HepG2 (cell line): ENCODE measurements around the gene CREBZF. TPM values are rescaled to one million over a fixed set of nuclear protein-coding genes. Genes with fewer than 3 reads are reported as not detected.

Experiments used
- CREB3 ChIP-seq: sonication (generic); formaldehyde crosslinking; IDR thresholded peaks from 2 replicates; pipeline ENCODE4 v1.5.0; 2020; ENCODE audit warnings: missing genetic modification reagents
- ELF1 ChIP-seq: sonication (generic); formaldehyde crosslinking; IDR thresholded peaks from 2 replicates; pipeline ENCODE4 v1.4.0; 2020; ENCODE audit warnings: missing genetic modification reagents
- FOXK1 ChIP-seq: sonication (generic); formaldehyde crosslinking; IDR thresholded peaks from 2 replicates; pipeline ENCODE4 v1.4.0; 2020; ENCODE audit warnings: low read depth, missing genetic modification reagents, borderline replicate concordance
- HDAC6 ChIP-seq: fragments of 200-600 bp; sonication (generic); IDR thresholded peaks from 2 replicates; pipeline ENCODE4 v1.7.0; 2017; ENCODE audit warnings: mild to moderate bottlenecking, antibody characterized with exemption, low read length, low read depth
- HMGXB4 ChIP-seq, 2 experiments: sonication (generic) in 1 of 2; formaldehyde crosslinking in 1 of 2; IDR thresholded peaks; 2 replicates each; pipeline versions ENCODE4 v1.4.0 to v1.6.1; 2018 to 2020; ENCODE audit warnings: missing genetic modification reagents in 2 of 2, borderline replicate concordance in 1 of 2, low read depth in 1 of 2, mild to moderate bottlenecking in 1 of 2, missing biosample characterization in 1 of 2
- JUNB ChIP-seq: sonication (generic); formaldehyde crosslinking; IDR thresholded peaks from 2 replicates; pipeline ENCODE4 v1.8.0; 2022; ENCODE audit warnings: missing genetic modification reagents, mild to moderate bottlenecking, borderline replicate concordance
- KMT2A ChIP-seq: sonication (generic); formaldehyde crosslinking; IDR thresholded peaks from 2 replicates; pipeline ENCODE4 v1.4.0; 2020; ENCODE audit warnings: missing genetic modification reagents
- NFE2 ChIP-seq: sonication (generic); formaldehyde crosslinking; IDR thresholded peaks from 2 replicates; pipeline ENCODE4 v1.4.0; 2020; ENCODE audit warnings: missing genetic modification reagents
- NFKBIZ ChIP-seq: IDR thresholded peaks from 2 replicates; pipeline ENCODE4 v1.6.1; 2018; ENCODE audit warnings: missing genetic modification reagents, missing compliant biosample characterization
- NR2F2 ChIP-seq: IDR thresholded peaks from 2 replicates; pipeline ENCODE4 v1.6.1; 2012; ENCODE audit warnings: low read depth, inconsistent platforms, borderline replicate concordance
- ONECUT2 ChIP-seq: sonication (generic); formaldehyde crosslinking; IDR thresholded peaks from 2 replicates; pipeline ENCODE4 v1.4.0; 2020; ENCODE audit warnings: missing genetic modification reagents
- PAWR ChIP-seq: sonication (generic); formaldehyde crosslinking; IDR thresholded peaks from 2 replicates; pipeline ENCODE4 v1.4.0; 2020; ENCODE audit warnings: missing genetic modification reagents, mild to moderate bottlenecking, borderline replicate concordance
- POGZ ChIP-seq: sonication (generic); formaldehyde crosslinking; IDR thresholded peaks from 2 replicates; pipeline ENCODE4 v1.4.0; 2020; ENCODE audit warnings: mild to moderate bottlenecking, missing genetic modification reagents
- RORA ChIP-seq: sonication (generic); formaldehyde crosslinking; IDR thresholded peaks from 2 replicates; pipeline ENCODE4 v1.5.0; 2020; ENCODE audit warnings: mild to moderate bottlenecking, missing genetic modification reagents, moderate library complexity
- SP140L ChIP-seq: sonication (generic); formaldehyde crosslinking; IDR thresholded peaks from 2 replicates; pipeline ENCODE4 v1.4.0; 2020; ENCODE audit warnings: missing genetic modification reagents, borderline replicate concordance
- ZNF180 ChIP-seq: sonication (generic); formaldehyde crosslinking; IDR thresholded peaks from 2 replicates; pipeline ENCODE4 v1.4.0; 2020; ENCODE audit warnings: low read depth, missing genetic modification reagents, borderline replicate concordance
- ZNF207 ChIP-seq: fragments of 450-650 bp; IDR thresholded peaks from 2 replicates; pipeline ENCODE4 v1.6.1; 2016; ENCODE audit warnings: antibody characterized with exemption, borderline replicate concordance
- ZNF235 ChIP-seq: sonication (generic); formaldehyde crosslinking; IDR thresholded peaks from 2 replicates; pipeline ENCODE4 v1.8.1; 2023; ENCODE audit warnings: mild to moderate bottlenecking, missing genetic modification reagents, borderline replicate concordance
- ZNF251 ChIP-seq: sonication (generic); formaldehyde crosslinking; IDR thresholded peaks from 2 replicates; pipeline ENCODE4 v1.9.0; 2021; ENCODE audit warnings: mild to moderate bottlenecking, missing genetic modification reagents
- ZNF484 ChIP-seq: sonication (generic); formaldehyde crosslinking; IDR thresholded peaks from 2 replicates; pipeline ENCODE4 v1.5.1; 2020; ENCODE audit warnings: mild to moderate bottlenecking, low read depth, missing genetic modification reagents, borderline replicate concordance
- ZNF577 ChIP-seq: sonication (generic); formaldehyde crosslinking; IDR thresholded peaks from 2 replicates; pipeline ENCODE4 v1.4.0; 2020; ENCODE audit warnings: mild to moderate bottlenecking, low read depth, missing genetic modification reagents, borderline replicate concordance
- ZNF780A ChIP-seq: sonication (generic); formaldehyde crosslinking; IDR thresholded peaks from 2 replicates; pipeline ENCODE4 v1.8.0; 2022; ENCODE audit warnings: mild to moderate bottlenecking, missing genetic modification reagents, moderate library complexity
- ZSCAN30 ChIP-seq: sonication (generic); formaldehyde crosslinking; IDR thresholded peaks from 2 replicates; pipeline ENCODE4 v1.5.0; 2020; ENCODE audit warnings: mild to moderate bottlenecking, missing genetic modification reagents
- polyA plus RNA-seq, 8 experiments: library from polyadenylated mRNA; depleted of rRNA in 3 of 8; stranded (reverse) in 7 of 8; unstranded in 1 of 8; fragments of >200 nt; fragmentation: Illumina TruSeq in 4 of 8; extraction: Trizol in 4 of 8; gene quantifications; 2 replicates each; pipeline versions ENCODE4 v1.2.1 to v1.2.3, GENCODE V29; 2011 to 2016; ENCODE audit warnings: low read depth in 4 of 8, missing spikeins in 1 of 8, mixed read lengths in 1 of 8; ENCODE audit not compliant: insufficient read depth in 1 of 8
- total RNA-seq, 5 experiments: library from RNA; depleted of rRNA; stranded (reverse); fragments of >200 nt; fragmentation: Illumina TruSeq; extraction: Trizol; gene quantifications; 2 replicates each; pipeline ENCODE4 v1.2.3, GENCODE V29; 2016; ENCODE audit warnings: low read depth in 1 of 5
- TF ChIP-seq, protein P1 (sequence below): sonication (generic); formaldehyde crosslinking; IDR thresholded peaks from 2 replicates; pipeline ENCODE4 v1.5.0; 2020; ENCODE audit warnings: missing genetic modification reagents
- TF ChIP-seq, protein P2 (sequence below): sonication (generic); formaldehyde crosslinking; IDR thresholded peaks from 2 replicates; pipeline ENCODE4 v1.4.0; 2020; ENCODE audit warnings: missing genetic modification reagents
- TF ChIP-seq, protein P3 (sequence below): sonication (generic); formaldehyde crosslinking; IDR thresholded peaks from 2 replicates; pipeline ENCODE4 v1.8.1; 2023; ENCODE audit warnings: mild to moderate bottlenecking, missing genetic modification reagents, borderline replicate concordance

The CREBZF gene
- total and polyA plus RNA-seq, 2 of the 13 experiments (the other 11 are each of a cell fraction or from before 2014, with no cell fraction given), result 30.6 to 43.1 TPM

- TF ChIP-seq POGZ (CRISPR knock-in tag), result peak; percentile 10; the same call in 1 of the 2 replicates
- TF ChIP-seq ELF1 (CRISPR knock-in tag), result peak; percentile 33
- TF ChIP-seq ONECUT2 (CRISPR knock-in tag), result no peak
- TF ChIP-seq FOXK1, result no peak
- TF ChIP-seq, protein P1, sequence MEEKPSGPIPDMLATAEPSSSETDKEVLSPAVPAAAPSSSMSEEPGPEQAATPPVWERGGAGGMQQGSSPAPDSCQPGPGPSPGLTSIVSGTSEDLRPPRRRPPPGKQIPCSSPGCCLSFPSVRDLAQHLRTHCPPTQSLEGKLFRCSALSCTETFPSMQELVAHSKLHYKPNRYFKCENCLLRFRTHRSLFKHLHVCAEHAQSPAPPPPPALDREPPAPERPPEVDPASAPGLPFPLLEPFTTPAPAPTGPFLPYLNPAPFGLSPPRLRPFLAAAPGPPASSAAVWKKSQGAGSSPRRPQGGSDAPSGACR (CRISPR knock-in tag), result no peak
- no peak for TF ChIP-seq SP140L (CRISPR knock-in tag)
- no peak for TF ChIP-seq ZNF180 (CRISPR knock-in tag)
- TF ChIP-seq HDAC6, result no peak
- TF ChIP-seq NFKBIZ, result no peak
- TF ChIP-seq ZNF484 (CRISPR knock-in tag), result no peak
- no peak for TF ChIP-seq ZNF780A (CRISPR knock-in tag)
- TF ChIP-seq HMGXB4 (CRISPR knock-in tag; IDR thresholded peaks at IDR 0.05; ENCODE audit: borderline replicate concordance in 1 of 2, low read depth in 1 of 2), result peak; percentile 25 to 92; a peak in 2 of 4 replicates
- no peak for TF ChIP-seq NR2F2
- TF ChIP-seq ZNF251 (CRISPR knock-in tag), result no peak
- no peak for TF ChIP-seq PAWR
- no peak for TF ChIP-seq ZNF207
- no peak for TF ChIP-seq CREB3 (CRISPR knock-in tag)
- peak; percentile 67; the same call in 1 of the 2 replicates for TF ChIP-seq ZSCAN30 (CRISPR knock-in tag)
- no peak for TF ChIP-seq RORA
- TF ChIP-seq, protein P2, sequence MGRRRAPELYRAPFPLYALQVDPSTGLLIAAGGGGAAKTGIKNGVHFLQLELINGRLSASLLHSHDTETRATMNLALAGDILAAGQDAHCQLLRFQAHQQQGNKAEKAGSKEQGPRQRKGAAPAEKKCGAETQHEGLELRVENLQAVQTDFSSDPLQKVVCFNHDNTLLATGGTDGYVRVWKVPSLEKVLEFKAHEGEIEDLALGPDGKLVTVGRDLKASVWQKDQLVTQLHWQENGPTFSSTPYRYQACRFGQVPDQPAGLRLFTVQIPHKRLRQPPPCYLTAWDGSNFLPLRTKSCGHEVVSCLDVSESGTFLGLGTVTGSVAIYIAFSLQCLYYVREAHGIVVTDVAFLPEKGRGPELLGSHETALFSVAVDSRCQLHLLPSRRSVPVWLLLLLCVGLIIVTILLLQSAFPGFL (CRISPR knock-in tag), result no peak
- no peak for TF ChIP-seq KMT2A (CRISPR knock-in tag)
- 0 out of 2 replicates have a peak, but pooled peaks have one; percentile 6 for TF ChIP-seq ZNF577 (CRISPR knock-in tag)
- no peak for TF ChIP-seq ZNF235 (CRISPR knock-in tag)
- no peak for TF ChIP-seq JUNB (CRISPR knock-in tag)
- TF ChIP-seq, protein P3, sequence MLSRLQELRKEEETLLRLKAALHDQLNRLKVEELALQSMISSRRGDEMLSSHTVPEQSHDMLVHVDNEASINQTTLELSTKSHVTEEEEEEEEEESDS (CRISPR knock-in tag), result no peak
- TF ChIP-seq NFE2 (CRISPR knock-in tag), result no peak
These were observed 945 bp downstream of the CREBZF start (continued) for GRCh38 chr11:85663753-85664614.
